Epithelial cell of proximal tubule (primary cell): ENCODE data around the gene FOXF1. TPM values are rescaled to one million over a fixed set of nuclear protein-coding genes. Genes with fewer than 3 reads are reported as not detected.

Source experiments
- DNase-seq: peaks from one replicate; pipeline ENCODE4 v3.0.0-alpha.2; 2011; ENCODE audit warnings: low read depth
- H3K4me3 ChIP-seq: 2 replicates; pipeline ENCODE4 v1.5.1; 2011; ENCODE audit warnings: low read depth, mild to moderate bottlenecking, low read length
- CTCF ChIP-seq: conservative IDR thresholded peaks from 2 replicates; pipeline ENCODE4 v1.5.1; 2012; ENCODE audit warnings: low read depth, mild to moderate bottlenecking, low read length
- total RNA-seq: library from RNA; depleted of rRNA; stranded (reverse); fragments of >200 nt; gene quantifications from 2 replicates; pipeline ENCODE4 v1.2.3, GENCODE V29; 2015

The FOXF1 gene
- total RNA-seq, 1 donor from 2014 or later: 0.12 TPM

- no peak for TF ChIP-seq CTCF
- no peak overlapping the region for H3K4me3 ChIP-seq
- no peak for DNase-seq
These were observed 17.9 kb upstream of the FOXF1 start for GRCh38 chr16:86492267-86492960.

- no peak for TF ChIP-seq CTCF
- no peak overlapping the region for H3K4me3 ChIP-seq
- DNase-seq: no peak
These were observed 17.2 kb upstream of the FOXF1 start for GRCh38 chr16:86492961-86493629.

GRCh38 chr16:86494039-86494564 lies 16.2 kb upstream of the FOXF1 start:
- no peak overlapping the region for H3K4me3 ChIP-seq
- DNase-seq: no peak
- TF ChIP-seq CTCF: no peak

- no peak for TF ChIP-seq CTCF
- no peak for DNase-seq
- no peak overlapping the region for H3K4me3 ChIP-seq
These were observed 15.6 kb upstream of the FOXF1 start for GRCh38 chr16:86494565-86495356.

GRCh38 chr16:86495357-86495701 lies 15.0 kb upstream of the FOXF1 start:
- H3K4me3 ChIP-seq: no peak overlapping the region
- no peak for DNase-seq
- no peak for TF ChIP-seq CTCF

GRCh38 chr16:86495756-86496261 lies 14.5 kb upstream of the FOXF1 start:
- H3K4me3 ChIP-seq: no peak overlapping the region
- no peak for TF ChIP-seq CTCF
- DNase-seq: no peak
